Measurements from ENCODE around the gene TAS2R60.

DNA sequence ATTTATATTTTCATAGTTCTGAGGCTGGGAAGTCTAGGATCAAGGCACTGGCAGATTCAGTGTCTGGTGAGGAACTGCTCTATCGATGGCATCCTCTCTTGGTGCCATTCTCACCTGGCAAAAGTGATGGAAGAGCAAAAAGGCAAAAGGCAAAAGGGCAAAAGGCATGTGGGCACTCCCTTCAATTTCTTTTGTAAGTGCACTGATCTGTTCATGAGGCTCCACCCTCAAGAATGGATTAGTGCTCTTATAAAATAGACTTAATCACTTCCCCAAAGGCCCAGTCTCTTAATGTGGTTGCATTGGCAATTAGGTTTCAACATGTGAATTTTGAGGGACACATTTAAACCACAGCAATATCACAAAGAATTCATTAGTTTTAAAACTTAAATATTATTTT lies 16.1 kb downstream of the TAS2R60 start:
- TF ChIP-seq POLR2AphosphoS5 (IDR thresholded peaks at IDR 0.05; ENCODE audit: low read depth, low read length) (no peak), POLR2A (IDR thresholded peaks at IDR 0.05; ENCODE audit: low read depth, low read length) (no peak), POU2F2 (IDR thresholded peaks at IDR 0.05; ENCODE audit: low read depth, low read length) (no peak), TAF1 (IDR thresholded peaks at IDR 0.05; ENCODE audit: low read depth, low read length) (no peak)

All from GM12891 (cell line).